ENCODE data around the gene CALY.

The CALY gene

DNA sequence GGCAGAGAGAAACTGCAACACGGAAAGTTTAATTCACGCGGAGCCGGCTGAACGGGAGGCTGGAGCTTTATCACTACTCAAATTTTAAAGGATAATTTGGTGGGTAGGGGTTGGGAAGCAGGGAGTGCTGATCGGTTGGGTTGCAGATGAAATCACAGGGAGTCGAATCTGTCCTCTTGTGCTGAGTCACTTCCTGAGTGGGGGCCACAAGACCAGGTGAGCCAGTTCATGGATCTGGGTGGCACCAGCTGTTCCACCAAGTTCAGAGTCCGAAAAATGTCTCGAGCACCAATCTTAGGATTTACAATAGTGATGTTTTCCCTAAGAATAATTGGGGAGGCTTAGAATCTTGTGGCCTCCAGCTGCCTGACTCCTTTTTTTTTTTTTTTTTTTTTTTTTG is 6.9 kb upstream of the CALY start:
- H3K27ac ChIP-seq (replicated peaks), result no peak overlapping the region
- TF ChIP-seq, protein P1, sequence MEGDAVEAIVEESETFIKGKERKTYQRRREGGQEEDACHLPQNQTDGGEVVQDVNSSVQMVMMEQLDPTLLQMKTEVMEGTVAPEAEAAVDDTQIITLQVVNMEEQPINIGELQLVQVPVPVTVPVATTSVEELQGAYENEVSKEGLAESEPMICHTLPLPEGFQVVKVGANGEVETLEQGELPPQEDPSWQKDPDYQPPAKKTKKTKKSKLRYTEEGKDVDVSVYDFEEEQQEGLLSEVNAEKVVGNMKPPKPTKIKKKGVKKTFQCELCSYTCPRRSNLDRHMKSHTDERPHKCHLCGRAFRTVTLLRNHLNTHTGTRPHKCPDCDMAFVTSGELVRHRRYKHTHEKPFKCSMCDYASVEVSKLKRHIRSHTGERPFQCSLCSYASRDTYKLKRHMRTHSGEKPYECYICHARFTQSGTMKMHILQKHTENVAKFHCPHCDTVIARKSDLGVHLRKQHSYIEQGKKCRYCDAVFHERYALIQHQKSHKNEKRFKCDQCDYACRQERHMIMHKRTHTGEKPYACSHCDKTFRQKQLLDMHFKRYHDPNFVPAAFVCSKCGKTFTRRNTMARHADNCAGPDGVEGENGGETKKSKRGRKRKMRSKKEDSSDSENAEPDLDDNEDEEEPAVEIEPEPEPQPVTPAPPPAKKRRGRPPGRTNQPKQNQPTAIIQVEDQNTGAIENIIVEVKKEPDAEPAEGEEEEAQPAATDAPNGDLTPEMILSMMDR (IDR thresholded peaks at IDR 0.05; ENCODE audit: insufficient read depth, low read length), result no peak
- TF ChIP-seq, protein P2, sequence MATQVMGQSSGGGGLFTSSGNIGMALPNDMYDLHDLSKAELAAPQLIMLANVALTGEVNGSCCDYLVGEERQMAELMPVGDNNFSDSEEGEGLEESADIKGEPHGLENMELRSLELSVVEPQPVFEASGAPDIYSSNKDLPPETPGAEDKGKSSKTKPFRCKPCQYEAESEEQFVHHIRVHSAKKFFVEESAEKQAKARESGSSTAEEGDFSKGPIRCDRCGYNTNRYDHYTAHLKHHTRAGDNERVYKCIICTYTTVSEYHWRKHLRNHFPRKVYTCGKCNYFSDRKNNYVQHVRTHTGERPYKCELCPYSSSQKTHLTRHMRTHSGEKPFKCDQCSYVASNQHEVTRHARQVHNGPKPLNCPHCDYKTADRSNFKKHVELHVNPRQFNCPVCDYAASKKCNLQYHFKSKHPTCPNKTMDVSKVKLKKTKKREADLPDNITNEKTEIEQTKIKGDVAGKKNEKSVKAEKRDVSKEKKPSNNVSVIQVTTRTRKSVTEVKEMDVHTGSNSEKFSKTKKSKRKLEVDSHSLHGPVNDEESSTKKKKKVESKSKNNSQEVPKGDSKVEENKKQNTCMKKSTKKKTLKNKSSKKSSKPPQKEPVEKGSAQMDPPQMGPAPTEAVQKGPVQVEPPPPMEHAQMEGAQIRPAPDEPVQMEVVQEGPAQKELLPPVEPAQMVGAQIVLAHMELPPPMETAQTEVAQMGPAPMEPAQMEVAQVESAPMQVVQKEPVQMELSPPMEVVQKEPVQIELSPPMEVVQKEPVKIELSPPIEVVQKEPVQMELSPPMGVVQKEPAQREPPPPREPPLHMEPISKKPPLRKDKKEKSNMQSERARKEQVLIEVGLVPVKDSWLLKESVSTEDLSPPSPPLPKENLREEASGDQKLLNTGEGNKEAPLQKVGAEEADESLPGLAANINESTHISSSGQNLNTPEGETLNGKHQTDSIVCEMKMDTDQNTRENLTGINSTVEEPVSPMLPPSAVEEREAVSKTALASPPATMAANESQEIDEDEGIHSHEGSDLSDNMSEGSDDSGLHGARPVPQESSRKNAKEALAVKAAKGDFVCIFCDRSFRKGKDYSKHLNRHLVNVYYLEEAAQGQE (IDR thresholded peaks at IDR 0.05; ENCODE audit: insufficient replicate concordance, low read depth), result no peak
- TF ChIP-seq POLR2AphosphoS5 (IDR thresholded peaks at IDR 0.05; ENCODE audit: low read depth) (no peak), GABPA (IDR thresholded peaks at IDR 0.05; ENCODE audit: low read depth) (no peak), SPI1 (IDR thresholded peaks at IDR 0.05; ENCODE audit: borderline replicate concordance, low read depth) (no peak)
- H3K4me3 ChIP-seq (replicated peaks; ENCODE audit: insufficient read depth, low read length), result no peak overlapping the region
- DNase-seq (ENCODE audit: low read depth in 1 of 2, low spot score in 1 of 2), result no peak
- no peaks in the 10 kb centered on the region for H3K27me3 ChIP-seq (ENCODE audit: insufficient read depth, poor library complexity, severe bottlenecking)

DNA sequence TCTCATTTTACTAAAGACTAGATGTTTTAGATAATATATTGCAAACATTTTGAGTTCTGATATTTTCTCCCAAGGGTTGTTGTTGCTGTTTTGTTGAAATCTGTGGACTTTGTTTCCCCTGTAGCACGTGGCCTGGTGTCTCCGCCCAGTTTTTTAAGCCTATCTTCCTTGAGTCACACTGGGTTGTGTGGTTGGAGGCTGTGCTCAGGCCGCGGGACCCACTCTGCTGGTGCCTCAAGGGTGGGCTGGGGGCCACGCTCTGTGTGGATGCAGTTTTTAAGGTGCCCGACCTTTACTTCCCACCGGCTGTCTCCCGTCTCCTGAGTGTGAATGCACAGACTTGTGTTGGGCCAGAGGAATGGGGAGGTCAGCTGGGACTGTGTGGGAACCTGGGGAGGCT is 6.2 kb upstream of the CALY start:
- H3K4me3 ChIP-seq (replicated peaks; ENCODE audit: insufficient read depth, low read length), result no peak overlapping the region
- no peak overlapping the region for H3K27ac ChIP-seq (replicated peaks)
- no peaks in the 10 kb centered on the region for H3K27me3 ChIP-seq (ENCODE audit: insufficient read depth, poor library complexity, severe bottlenecking)
- TF ChIP-seq SPI1 (IDR thresholded peaks at IDR 0.05; ENCODE audit: borderline replicate concordance, low read depth) (no peak), POLR2AphosphoS5 (IDR thresholded peaks at IDR 0.05; ENCODE audit: low read depth) (no peak)
- TF ChIP-seq, protein P2 (IDR thresholded peaks at IDR 0.05; ENCODE audit: insufficient replicate concordance, low read depth), result no peak
- TF ChIP-seq, protein P1 (IDR thresholded peaks at IDR 0.05; ENCODE audit: insufficient read depth, low read length), result no peak
- DNase-seq (ENCODE audit: low read depth in 1 of 2, low spot score in 1 of 2), result no peak

- TF ChIP-seq SPI1 (IDR thresholded peaks at IDR 0.05; ENCODE audit: borderline replicate concordance, low read depth) (no peak), GABPA (IDR thresholded peaks at IDR 0.05; ENCODE audit: low read depth) (no peak), POLR2AphosphoS5 (IDR thresholded peaks at IDR 0.05; ENCODE audit: low read depth) (no peak)
- TF ChIP-seq, protein P1 (IDR thresholded peaks at IDR 0.05; ENCODE audit: insufficient read depth, low read length), result no peak
- TF ChIP-seq, protein P2 (IDR thresholded peaks at IDR 0.05; ENCODE audit: insufficient replicate concordance, low read depth), result no peak
- H3K27me3 ChIP-seq (ENCODE audit: insufficient read depth, poor library complexity, severe bottlenecking), result peaks cover 6% of the 10 kb centered on the region
Measured at GRCh38 chr10:133341983-133342382, 5.3 kb upstream of the CALY start.

More at GRCh38 chr10:133341983-133342382, 5.3 kb upstream of the CALY start:
- H3K4me3 ChIP-seq (replicated peaks; ENCODE audit: insufficient read depth, low read length), result no peak overlapping the region
- H3K27ac ChIP-seq (replicated peaks), result no peak overlapping the region
- DNase-seq (ENCODE audit: low read depth in 1 of 2, low spot score in 1 of 2), result no peak
